Measurements from ENCODE around the gene ATP8A1.

ATP8A1 gene

GRCh38 chr4:42636645-42636949 lies 20.3 kb downstream of the ATP8A1 start:
- Histone ChIP-seq H3K4me1 (ENCODE audit: control insufficient read depth, insufficient read depth, low read length) (peaks cover 18% of the 10 kb centered on the region), H3K36me3 (ENCODE audit: control insufficient read depth, insufficient read depth, low read length) (no peaks in the 10 kb centered on the region), H3K4me3 (ENCODE audit: low read length) (no peak overlapping the region), H3K27me3 (ENCODE audit: control insufficient read depth, insufficient read depth, low read length) (no peaks in the 10 kb centered on the region), H3K9me3 (ENCODE audit: control insufficient read depth, low read length) (no peaks in the 10 kb centered on the region), H3K9ac (ENCODE audit: low read length) (no peak overlapping the region)

- Histone ChIP-seq H3K4me3 (ENCODE audit: low read length) (no peak overlapping the region), H3K4me1 (ENCODE audit: control insufficient read depth, insufficient read depth, low read length) (peaks cover 17% of the 10 kb centered on the region), H3K9ac (ENCODE audit: low read length) (no peak overlapping the region), H3K36me3 (ENCODE audit: control insufficient read depth, insufficient read depth, low read length) (no peaks in the 10 kb centered on the region), H3K9me3 (ENCODE audit: control insufficient read depth, low read length) (no peaks in the 10 kb centered on the region), H3K27me3 (ENCODE audit: control insufficient read depth, insufficient read depth, low read length) (no peaks in the 10 kb centered on the region)
Observed at GRCh38 chr4:42633605-42634388, 23.1 kb downstream of the ATP8A1 start.

- no peaks in the 10 kb centered on the region for H3K27me3 ChIP-seq (ENCODE audit: control insufficient read depth, insufficient read depth, low read length)
- H3K9me3 ChIP-seq (ENCODE audit: control insufficient read depth, low read length) = no peaks in the 10 kb centered on the region
- H3K36me3 ChIP-seq (ENCODE audit: control insufficient read depth, insufficient read depth, low read length) = no peaks in the 10 kb centered on the region
- H3K9ac ChIP-seq (ENCODE audit: low read length) = no peak overlapping the region
- peaks cover 20% of the 10 kb centered on the region for H3K4me1 ChIP-seq (ENCODE audit: control insufficient read depth, insufficient read depth, low read length)
- H3K4me3 ChIP-seq (ENCODE audit: low read length) = no peak overlapping the region
Observed at GRCh38 chr4:42632653-42633382, 24.1 kb downstream of the ATP8A1 start.

- Histone ChIP-seq H3K9ac (ENCODE audit: low read length) (no peak overlapping the region), H3K4me3 (ENCODE audit: low read length) (no peak overlapping the region), H3K4me1 (ENCODE audit: control insufficient read depth, insufficient read depth, low read length) (peaks cover 21% of the 10 kb centered on the region), H3K9me3 (ENCODE audit: control insufficient read depth, low read length) (no peaks in the 10 kb centered on the region), H3K27me3 (ENCODE audit: control insufficient read depth, insufficient read depth, low read length) (no peaks in the 10 kb centered on the region), H3K36me3 (ENCODE audit: control insufficient read depth, insufficient read depth, low read length) (no peaks in the 10 kb centered on the region)
Observed at GRCh38 chr4:42630908-42631307, 26.0 kb downstream of the ATP8A1 start.

GRCh38 chr4:42628740-42629139 lies 28.2 kb downstream of the ATP8A1 start:
- no peaks in the 10 kb centered on the region for H3K9me3 ChIP-seq (ENCODE audit: control insufficient read depth, low read length)
- peaks cover 21% of the 10 kb centered on the region for H3K4me1 ChIP-seq (ENCODE audit: control insufficient read depth, insufficient read depth, low read length)
- no peak overlapping the region for H3K9ac ChIP-seq (ENCODE audit: low read length)
- H3K4me3 ChIP-seq (ENCODE audit: low read length) = no peak overlapping the region
- no peaks in the 10 kb centered on the region for H3K27me3 ChIP-seq (ENCODE audit: control insufficient read depth, insufficient read depth, low read length)
- H3K36me3 ChIP-seq (ENCODE audit: control insufficient read depth, insufficient read depth, low read length) = no peaks in the 10 kb centered on the region

- H3K9me3 ChIP-seq (ENCODE audit: control insufficient read depth, low read length) = no peaks in the 10 kb centered on the region
- H3K4me3 ChIP-seq (ENCODE audit: low read length) = no peak overlapping the region
- H3K4me1 ChIP-seq (ENCODE audit: control insufficient read depth, insufficient read depth, low read length) = peaks cover 21% of the 10 kb centered on the region
- no peaks in the 10 kb centered on the region for H3K27me3 ChIP-seq (ENCODE audit: control insufficient read depth, insufficient read depth, low read length)
- no peaks in the 10 kb centered on the region for H3K36me3 ChIP-seq (ENCODE audit: control insufficient read depth, insufficient read depth, low read length)
- no peak overlapping the region for H3K9ac ChIP-seq (ENCODE audit: low read length)
Observed at GRCh38 chr4:42627885-42628646, 28.8 kb downstream of the ATP8A1 start.

- H3K9me3 ChIP-seq (ENCODE audit: control insufficient read depth, low read length) = no peaks in the 10 kb centered on the region
- no peaks in the 10 kb centered on the region for H3K27me3 ChIP-seq (ENCODE audit: control insufficient read depth, insufficient read depth, low read length)
- H3K9ac ChIP-seq (ENCODE audit: low read length) = no peak overlapping the region
- H3K4me3 ChIP-seq (ENCODE audit: low read length) = no peak overlapping the region
- peaks cover 21% of the 10 kb centered on the region for H3K4me1 ChIP-seq (ENCODE audit: control insufficient read depth, insufficient read depth, low read length)
- no peaks in the 10 kb centered on the region for H3K36me3 ChIP-seq (ENCODE audit: control insufficient read depth, insufficient read depth, low read length)
Observed at GRCh38 chr4:42626629-42627146, 30.2 kb downstream of the ATP8A1 start.

GRCh38 chr4:42625329-42625728 lies 31.6 kb downstream of the ATP8A1 start:
- H3K9ac ChIP-seq (ENCODE audit: low read length) = no peak overlapping the region
- H3K27me3 ChIP-seq (ENCODE audit: control insufficient read depth, insufficient read depth, low read length) = no peaks in the 10 kb centered on the region
- H3K4me1 ChIP-seq (ENCODE audit: control insufficient read depth, insufficient read depth, low read length) = peaks cover 21% of the 10 kb centered on the region

GRCh38 chr4:42624551-42624950 lies 32.4 kb downstream of the ATP8A1 start:
- Histone ChIP-seq H3K36me3 (ENCODE audit: control insufficient read depth, insufficient read depth, low read length) (no peaks in the 10 kb centered on the region), H3K27me3 (ENCODE audit: control insufficient read depth, insufficient read depth, low read length) (no peaks in the 10 kb centered on the region), H3K4me1 (ENCODE audit: control insufficient read depth, insufficient read depth, low read length) (peaks cover 19% of the 10 kb centered on the region)

More at GRCh38 chr4:42625329-42625728, 31.6 kb downstream of the ATP8A1 start:
- Histone ChIP-seq H3K4me3 (ENCODE audit: low read length) (no peak overlapping the region), H3K36me3 (ENCODE audit: control insufficient read depth, insufficient read depth, low read length) (no peaks in the 10 kb centered on the region), H3K9me3 (ENCODE audit: control insufficient read depth, low read length) (no peaks in the 10 kb centered on the region)

GRCh38 chr4:42618023-42618422 lies 38.9 kb downstream of the ATP8A1 start:
- Histone ChIP-seq H3K4me1 (ENCODE audit: control insufficient read depth, insufficient read depth, low read length) (no peaks in the 10 kb centered on the region), H3K9me3 (ENCODE audit: control insufficient read depth, low read length) (no peaks in the 10 kb centered on the region), H3K9ac (ENCODE audit: low read length) (no peak overlapping the region), H3K36me3 (ENCODE audit: control insufficient read depth, insufficient read depth, low read length) (no peaks in the 10 kb centered on the region), H3K27me3 (ENCODE audit: control insufficient read depth, insufficient read depth, low read length) (no peaks in the 10 kb centered on the region), H3K4me3 (ENCODE audit: low read length) (no peak overlapping the region)

More at GRCh38 chr4:42624551-42624950, 32.4 kb downstream of the ATP8A1 start:
- Histone ChIP-seq H3K9me3 (ENCODE audit: control insufficient read depth, low read length) (no peaks in the 10 kb centered on the region), H3K4me3 (ENCODE audit: low read length) (no peak overlapping the region), H3K9ac (ENCODE audit: low read length) (no peak overlapping the region)

- Histone ChIP-seq H3K36me3 (ENCODE audit: control insufficient read depth, insufficient read depth, low read length) (no peaks in the 10 kb centered on the region), H3K9ac (ENCODE audit: low read length) (no peak overlapping the region), H3K9me3 (ENCODE audit: control insufficient read depth, low read length) (no peaks in the 10 kb centered on the region), H3K4me1 (ENCODE audit: control insufficient read depth, insufficient read depth, low read length) (no peaks in the 10 kb centered on the region), H3K27me3 (ENCODE audit: control insufficient read depth, insufficient read depth, low read length) (no peaks in the 10 kb centered on the region), H3K4me3 (ENCODE audit: low read length) (no peak overlapping the region)
Observed at GRCh38 chr4:42617030-42617429, 39.9 kb downstream of the ATP8A1 start.

GRCh38 chr4:42616572-42616971 lies 40.3 kb downstream of the ATP8A1 start:
- Histone ChIP-seq H3K36me3 (ENCODE audit: control insufficient read depth, insufficient read depth, low read length) (no peaks in the 10 kb centered on the region), H3K9me3 (ENCODE audit: control insufficient read depth, low read length) (no peaks in the 10 kb centered on the region), H3K4me3 (ENCODE audit: low read length) (no peak overlapping the region), H3K27me3 (ENCODE audit: control insufficient read depth, insufficient read depth, low read length) (no peaks in the 10 kb centered on the region), H3K9ac (ENCODE audit: low read length) (no peak overlapping the region), H3K4me1 (ENCODE audit: control insufficient read depth, insufficient read depth, low read length) (no peaks in the 10 kb centered on the region)
